H1 (cell line): Measurements from ENCODE around the gene TVP23A. TPM values are rescaled to one million over a fixed set of nuclear protein-coding genes. Genes with fewer than 3 reads are reported as not detected.

ENCODE experiments used
- POLR2AphosphoS5 ChIP-seq: IDR thresholded peaks from 2 replicates; pipeline ENCODE4 v1.6.1; 2011; ENCODE audit warnings: low read depth, low read length
- RXRA ChIP-seq: IDR thresholded peaks from 2 replicates; pipeline ENCODE4 v1.6.1; 2011; ENCODE audit warnings: low read depth, mild to moderate bottlenecking, low read length, moderate library complexity; ENCODE audit not compliant: insufficient read depth
- polyA plus RNA-seq, 7 experiments: library from polyadenylated mRNA; depleted of rRNA in 3 of 7; stranded (reverse) in 5 of 7; unstranded in 2 of 7; fragments of >200 nt in 5 of 7; fragments of 200-250 nt in 2 of 7; gene quantifications; 1 replicate in 5 of 7; 2 replicates in 1 of 7; 4 replicates in 1 of 7; pipeline versions ENCODE4 v1.2.1 to v1.2.3, GENCODE V29; 2011 to 2013; ENCODE audit warnings: missing spikeins in 2 of 7, mixed read lengths in 2 of 7
- total RNA-seq: library from RNA; stranded (reverse); fragmentation: NEBNext Ultra II Directional; extraction: Animal tissue kit (Norgen Biotek cat#: 25700); gene quantifications from 2 replicates; pipeline ENCODE4 v1.2.1, GENCODE V29; 2021

The TVP23A gene
- total and polyA plus RNA-seq, 2 of the 8 experiments (the other 6 are each of a cell fraction or from before 2014, with no cell fraction given) = 2.2 to 3.1 TPM

DNA sequence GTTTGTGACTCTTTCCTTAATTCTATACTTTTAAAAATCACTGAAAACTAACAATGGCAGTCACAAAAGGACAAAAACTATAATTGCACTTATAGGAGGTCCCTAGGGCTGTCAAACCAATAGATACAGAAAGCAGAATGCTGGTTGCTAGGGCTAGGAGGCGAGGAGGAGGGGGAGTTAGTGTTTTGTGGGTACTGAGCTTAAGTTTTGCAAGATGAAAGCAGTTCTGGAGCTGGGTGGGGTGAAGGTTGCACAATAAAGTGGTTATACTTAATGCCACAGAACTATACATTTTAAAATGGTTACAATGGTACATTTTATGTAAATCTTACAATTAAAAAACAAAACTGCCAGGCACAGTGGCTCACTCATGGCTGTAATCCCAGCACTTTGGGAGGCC lies 47.7 kb downstream of the TVP23A start (continued):
- TF ChIP-seq RXRA = no peak
- TF ChIP-seq POLR2AphosphoS5 = no peak
